ENCODE measurements around the gene DDX41.

The DDX41 gene

GRCh38 chr5:177484902-177485549 lies 31.7 kb downstream of the DDX41 start:
- no peak overlapping the region for H3K27ac ChIP-seq
- no peak for TF ChIP-seq ZFX (IDR thresholded peaks at IDR 0.05)
- no peak for TF ChIP-seq CTCF (conservative IDR thresholded peaks at IDR 0.05)

- TF ChIP-seq ZFX (IDR thresholded peaks at IDR 0.05), result no peak
- TF ChIP-seq CTCF (conservative IDR thresholded peaks at IDR 0.05), result no peak
These were observed 32.5 kb downstream of the DDX41 start for GRCh38 chr5:177483994-177484901.

GRCh38 chr5:177483042-177483441 lies 33.7 kb downstream of the DDX41 start:
- TF ChIP-seq CTCF (conservative IDR thresholded peaks at IDR 0.05), result no peak
- TF ChIP-seq ZFX (IDR thresholded peaks at IDR 0.05), result no peak
- H3K27ac ChIP-seq, result no peak overlapping the region

More at GRCh38 chr5:177483994-177484901, 32.5 kb downstream of the DDX41 start:
- H3K27ac ChIP-seq, result no peak overlapping the region

- no peak for TF ChIP-seq ZFX (IDR thresholded peaks at IDR 0.05)
- no peak for TF ChIP-seq CTCF (conservative IDR thresholded peaks at IDR 0.05)
- H3K27ac ChIP-seq, result no peak overlapping the region
These were observed 34.4 kb downstream of the DDX41 start for GRCh38 chr5:177482359-177482795.

GRCh38 chr5:177479774-177480173 lies 37.0 kb downstream of the DDX41 start:
- H3K27ac ChIP-seq, result peak overlapping the region; percentile 63
- peak; percentile 31; the same call in 1 of the 2 replicates for TF ChIP-seq ZFX (IDR thresholded peaks at IDR 0.05)
- TF ChIP-seq CTCF (conservative IDR thresholded peaks at IDR 0.05), result no peak

GRCh38 chr5:177478711-177479646 lies 37.8 kb downstream of the DDX41 start:
- TF ChIP-seq CTCF (conservative IDR thresholded peaks at IDR 0.05) (no peak), ZFX (IDR thresholded peaks at IDR 0.05) (no peak)
- H3K27ac ChIP-seq, result peak overlapping the region; percentile 63
